A549 (cell line): ENCODE results near the gene NADSYN1.

ENCODE experiments used
- CHD2 ChIP-seq: fragments of 150-350 bp; IDR thresholded peaks from 2 replicates; pipeline ENCODE4 v1.6.1; 2014; ENCODE audit warnings: low read length; ENCODE audit not compliant: partially characterized antibody
- CTCF ChIP-seq: fragments of >200 bp; sonication (Bioruptor Twin); formaldehyde crosslinking; IDR thresholded peaks from 3 replicates; pipeline ENCODE4 v1.5.1; 2016
- EP300 ChIP-seq, 2 experiments: fragments of >200 bp; sonication (Bioruptor Twin); formaldehyde crosslinking; IDR thresholded peaks; 2 replicates in 1 of 2; 3 replicates in 1 of 2; pipeline ENCODE4 v1.6.1; 2016 to 2017
- HOXB13 ChIP-seq: fragments of 250-450 bp; sonication (Bioruptor Pico); IDR thresholded peaks from 2 replicates; pipeline ENCODE4 v1.5.0; 2020; ENCODE audit warnings: low read depth, mild to moderate bottlenecking, moderate library complexity
- JUN ChIP-seq, 2 experiments: fragments of >200 bp; sonication (Bioruptor Twin); formaldehyde crosslinking; IDR thresholded peaks; 2 replicates in 1 of 2; 3 replicates in 1 of 2; pipeline ENCODE4 v1.6.1; 2016 to 2017
- JUNB ChIP-seq: fragments of >200 bp; sonication (Bioruptor Twin); formaldehyde crosslinking; IDR thresholded peaks from 2 replicates; pipeline ENCODE4 v1.6.1; 2016
- MAFK ChIP-seq: fragments of 450-650 bp; IDR thresholded peaks from 2 replicates; pipeline ENCODE4 v1.6.1; 2014; ENCODE audit not compliant: partially characterized antibody
- POLR2A ChIP-seq: IDR thresholded peaks from 2 replicates; pipeline ENCODE4 v1.6.1; 2012; ENCODE audit warnings: mild to moderate bottlenecking, low read length
- USF2 ChIP-seq: fragments of 450-650 bp; IDR thresholded peaks from 2 replicates; pipeline ENCODE4 v1.6.1; 2014; ENCODE audit warnings: antibody characterized with exemption

GRCh38 chr11:71537537-71537936 lies 84.5 kb downstream of the NADSYN1 start:
- TF ChIP-seq CTCF (no peak), JUN (IDR thresholded peaks at IDR 0.05) (no peak), JUNB (no peak), EP300 (IDR thresholded peaks at IDR 0.05) (no peak), USF2 (no peak), POLR2A (no peak), CHD2 (no peak), HOXB13 (CRISPR knock-in tag) (no peak), MAFK (no peak)
